ENCODE data around the gene OPCML. TPM values are rescaled to one million over a fixed set of nuclear protein-coding genes. Genes with fewer than 3 reads are reported as not detected.

OPCML gene
- polyA plus RNA-seq, 3 donors: not detected

DNA sequence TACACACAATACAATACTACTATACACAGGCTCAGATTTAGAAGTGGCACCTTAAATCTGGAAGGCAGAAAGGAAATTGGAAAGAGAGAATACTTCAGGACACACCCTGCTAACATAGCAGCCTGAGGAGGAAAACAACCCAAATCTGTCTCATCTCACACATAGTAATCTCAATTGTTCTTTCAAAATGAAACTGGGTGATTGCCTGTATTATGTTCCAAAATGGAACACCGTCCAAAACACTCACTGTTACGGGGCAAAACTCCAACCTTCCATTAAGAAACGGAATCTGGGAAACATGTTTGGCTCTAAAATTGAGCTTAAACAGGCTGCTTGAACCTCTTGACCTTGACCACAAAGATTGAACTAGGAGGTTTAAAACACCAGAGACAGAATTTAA, 572.6 kb downstream of the OPCML start:
- DNase-seq: no peak
- Histone ChIP-seq H3K9ac (ENCODE audit: insufficient read depth, low read length, poor library complexity, severe bottlenecking) (no peak overlapping the region), H3K4me3 (replicated peaks in 1 of 3; ENCODE audit: low read depth in 2 of 3, low read length in 3 of 3) (no peak overlapping the region), H3K79me2 (ENCODE audit: insufficient read depth, low read length) (no peaks in the 10 kb centered on the region), H2AFZ (ENCODE audit: insufficient read depth, low read depth, low read length, poor library complexity, severe bottlenecking) (no peak overlapping the region), H3K27ac (ENCODE audit: low read depth in 1 of 2, low read length in 2 of 2) (no peak overlapping the region), H3K36me3 (replicated peaks in 1 of 2; ENCODE audit: control insufficient read depth in 1 of 2, insufficient read depth in 2 of 2, low read length in 2 of 2) (no peaks in the 10 kb centered on the region), H3K4me2 (replicated peaks; ENCODE audit: extremely low read depth, low read length, poor library complexity, severe bottlenecking) (no peak overlapping the region), H3K9me3 (replicated peaks in 1 of 2; ENCODE audit: control insufficient read depth in 1 of 2, insufficient read depth in 1 of 2, low read length in 2 of 2) (no peaks in the 10 kb centered on the region), H3K4me1 (ENCODE audit: control insufficient read depth in 1 of 2, insufficient read depth in 2 of 2, low read length in 2 of 2) (no peaks in the 10 kb centered on the region), H4K20me1 (ENCODE audit: insufficient read depth, low read length) (no peaks in the 10 kb centered on the region), H3K27me3 (ENCODE audit: control insufficient read depth in 2 of 2, insufficient read depth in 2 of 2, low read length in 2 of 2) (no peaks in the 10 kb centered on the region)
- intact Hi-C loops (cut with micrococcal nuclease): no loop called here
- WGBS (ENCODE audit: insufficient coverage): 92% methylated on average over 2 of the region's 3 CpGs
- H3K4me3 Mint-ChIP-seq: no peak overlapping the region
- no peaks in the 10 kb centered on the region for H3K36me3 Mint-ChIP-seq
- no peaks in the 10 kb centered on the region for H3K4me1 Mint-ChIP-seq
- TF ChIP-seq, protein P1, sequence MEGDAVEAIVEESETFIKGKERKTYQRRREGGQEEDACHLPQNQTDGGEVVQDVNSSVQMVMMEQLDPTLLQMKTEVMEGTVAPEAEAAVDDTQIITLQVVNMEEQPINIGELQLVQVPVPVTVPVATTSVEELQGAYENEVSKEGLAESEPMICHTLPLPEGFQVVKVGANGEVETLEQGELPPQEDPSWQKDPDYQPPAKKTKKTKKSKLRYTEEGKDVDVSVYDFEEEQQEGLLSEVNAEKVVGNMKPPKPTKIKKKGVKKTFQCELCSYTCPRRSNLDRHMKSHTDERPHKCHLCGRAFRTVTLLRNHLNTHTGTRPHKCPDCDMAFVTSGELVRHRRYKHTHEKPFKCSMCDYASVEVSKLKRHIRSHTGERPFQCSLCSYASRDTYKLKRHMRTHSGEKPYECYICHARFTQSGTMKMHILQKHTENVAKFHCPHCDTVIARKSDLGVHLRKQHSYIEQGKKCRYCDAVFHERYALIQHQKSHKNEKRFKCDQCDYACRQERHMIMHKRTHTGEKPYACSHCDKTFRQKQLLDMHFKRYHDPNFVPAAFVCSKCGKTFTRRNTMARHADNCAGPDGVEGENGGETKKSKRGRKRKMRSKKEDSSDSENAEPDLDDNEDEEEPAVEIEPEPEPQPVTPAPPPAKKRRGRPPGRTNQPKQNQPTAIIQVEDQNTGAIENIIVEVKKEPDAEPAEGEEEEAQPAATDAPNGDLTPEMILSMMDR (IDR thresholded peaks at IDR 0.05): no peak
- H3K27me3 Mint-ChIP-seq (ENCODE audit: low read depth in 3 of 3): no peaks in the 10 kb centered on the region
- no peak overlapping the region for H3K27ac Mint-ChIP-seq
- H3K9me3 Mint-ChIP-seq: peaks cover 0 to 10% (median 2%) of the 10 kb centered on the region in 7 donors

DNA sequence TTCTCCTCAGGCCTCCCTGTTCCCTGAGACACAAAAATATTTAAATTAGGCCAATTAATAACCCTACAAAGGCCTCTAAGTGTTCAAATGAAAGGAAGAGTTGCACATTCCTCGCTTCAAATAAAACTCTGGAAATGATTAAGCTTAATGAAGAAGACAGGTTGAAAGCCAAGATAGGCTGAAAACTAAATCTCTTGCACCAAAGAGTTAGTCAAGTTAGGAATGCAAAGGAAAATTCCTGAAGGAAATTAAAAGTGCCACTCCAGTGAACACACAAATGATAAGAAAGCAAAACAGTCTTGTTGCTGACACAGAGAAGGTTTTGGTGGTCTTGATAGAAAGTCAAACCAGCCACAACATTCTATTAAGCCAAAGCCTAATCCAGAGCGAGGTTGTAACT, 574.4 kb downstream of the OPCML start:
- Histone ChIP-seq H3K27me3 (ENCODE audit: control insufficient read depth in 2 of 2, insufficient read depth in 2 of 2, low read length in 2 of 2) (no peaks in the 10 kb centered on the region), H3K79me2 (ENCODE audit: insufficient read depth, low read length) (no peaks in the 10 kb centered on the region), H3K4me2 (replicated peaks; ENCODE audit: extremely low read depth, low read length, poor library complexity, severe bottlenecking) (no peak overlapping the region), H3K9me3 (replicated peaks in 1 of 2; ENCODE audit: control insufficient read depth in 1 of 2, insufficient read depth in 1 of 2, low read length in 2 of 2) (peaks cover 0 to 2% of the 10 kb centered on the region in 2 donors), H2AFZ (ENCODE audit: insufficient read depth, low read depth, low read length, poor library complexity, severe bottlenecking) (no peak overlapping the region), H4K20me1 (ENCODE audit: insufficient read depth, low read length) (no peaks in the 10 kb centered on the region), H3K36me3 (replicated peaks in 1 of 2; ENCODE audit: control insufficient read depth in 1 of 2, insufficient read depth in 2 of 2, low read length in 2 of 2) (no peaks in the 10 kb centered on the region), H3K27ac (ENCODE audit: low read depth in 1 of 2, low read length in 2 of 2) (no peak overlapping the region), H3K4me3 (replicated peaks in 1 of 3; ENCODE audit: low read depth in 2 of 3, low read length in 3 of 3) (no peak overlapping the region), H3K4me1 (ENCODE audit: control insufficient read depth in 1 of 2, insufficient read depth in 2 of 2, low read length in 2 of 2) (no peaks in the 10 kb centered on the region), H3K9ac (ENCODE audit: insufficient read depth, low read length, poor library complexity, severe bottlenecking) (no peak overlapping the region)
- H3K4me3 Mint-ChIP-seq: no peak overlapping the region
- no CpG with 5 or more reads among the region's 2 CpGs for WGBS (ENCODE audit: insufficient coverage)
- H3K36me3 Mint-ChIP-seq: no peaks in the 10 kb centered on the region
- H3K4me1 Mint-ChIP-seq: no peaks in the 10 kb centered on the region
- DNase-seq: no peak
- intact Hi-C loops (cut with micrococcal nuclease): no loop called here
- H3K27me3 Mint-ChIP-seq (ENCODE audit: low read depth in 3 of 3): no peaks in the 10 kb centered on the region
- no peak overlapping the region for H3K27ac Mint-ChIP-seq
- TF ChIP-seq, protein P1 (IDR thresholded peaks at IDR 0.05): no peak
- H3K9me3 Mint-ChIP-seq: peaks cover 0 to 8% (median 2%) of the 10 kb centered on the region in 7 donors
